ENCODE data around the gene ITGB3.

GRCh38 chr17:47267354-47267828, 13.8 kb downstream of the ITGB3 start:
- TF ChIP-seq, protein P1, sequence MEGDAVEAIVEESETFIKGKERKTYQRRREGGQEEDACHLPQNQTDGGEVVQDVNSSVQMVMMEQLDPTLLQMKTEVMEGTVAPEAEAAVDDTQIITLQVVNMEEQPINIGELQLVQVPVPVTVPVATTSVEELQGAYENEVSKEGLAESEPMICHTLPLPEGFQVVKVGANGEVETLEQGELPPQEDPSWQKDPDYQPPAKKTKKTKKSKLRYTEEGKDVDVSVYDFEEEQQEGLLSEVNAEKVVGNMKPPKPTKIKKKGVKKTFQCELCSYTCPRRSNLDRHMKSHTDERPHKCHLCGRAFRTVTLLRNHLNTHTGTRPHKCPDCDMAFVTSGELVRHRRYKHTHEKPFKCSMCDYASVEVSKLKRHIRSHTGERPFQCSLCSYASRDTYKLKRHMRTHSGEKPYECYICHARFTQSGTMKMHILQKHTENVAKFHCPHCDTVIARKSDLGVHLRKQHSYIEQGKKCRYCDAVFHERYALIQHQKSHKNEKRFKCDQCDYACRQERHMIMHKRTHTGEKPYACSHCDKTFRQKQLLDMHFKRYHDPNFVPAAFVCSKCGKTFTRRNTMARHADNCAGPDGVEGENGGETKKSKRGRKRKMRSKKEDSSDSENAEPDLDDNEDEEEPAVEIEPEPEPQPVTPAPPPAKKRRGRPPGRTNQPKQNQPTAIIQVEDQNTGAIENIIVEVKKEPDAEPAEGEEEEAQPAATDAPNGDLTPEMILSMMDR (IDR thresholded peaks at IDR 0.05), result no peak
- TF ChIP-seq POLR2A (IDR thresholded peaks at IDR 0.05; ENCODE audit: low read depth), result no peak

Measured in esophagus muscularis mucosa (tissue), 3 donors.